IMR-90 (cell line): Measurements from ENCODE around the gene SNAPC4. TPM values are rescaled to one million over a fixed set of nuclear protein-coding genes. Genes with fewer than 3 reads are reported as not detected.
A peak's percentile ranks its signal among the peaks of the same experiment; 100 is the strongest.

Experiments
- ATAC-seq: fragments of 200-7000 bp; cut with Tn5 transposase; 2 replicates; pipeline ENCODE4 v1.9.1; 2020; ENCODE audit warnings: low read depth, mild to moderate bottlenecking, moderate library complexity
- BruUV-seq: library from RNA; stranded (reverse); fragments of 400-500 nt; replicated peaks from 2 replicates; lab custom pipeline; 2021; lab: Mats Ljungman, UMichigan
- CTCF ChIA-PET: fragments of 300-600 bp; formaldehyde crosslinking; extraction: SDS; loops from one replicate; lab custom pipeline; 2021; ENCODE audit warnings: antibody characterized with exemption; lab: Yijun Ruan, JAX
- POLR2A ChIA-PET: fragments of 300-600 bp; sonication (Branson Sonifier 250); formaldehyde crosslinking; loops from one replicate; lab custom pipeline; 2022; ENCODE audit warnings: antibody characterized with exemption; ENCODE audit not compliant: unreplicated experiment; lab: Charles Lee
- DNase-seq: peaks from one replicate; pipeline ENCODE4 v3.0.0; 2013
- H2AFZ ChIP-seq: replicated peaks from 2 replicates; pipeline ENCODE3; 2013; ENCODE audit warnings: low read length, mild to moderate bottlenecking; ENCODE audit not compliant: poor library complexity
- H2AK5ac ChIP-seq: 2 replicates; pipeline ENCODE4 v1.6.1; 2013; ENCODE audit warnings: low read depth, low read length, inconsistent platforms
- H2AK9ac ChIP-seq: replicated peaks from 2 replicates; pipeline ENCODE3; 2013; ENCODE audit warnings: mild to moderate bottlenecking, low read depth, low read length, moderate library complexity; ENCODE audit not compliant: poor library complexity
- H2BK120ac ChIP-seq: 2 replicates; pipeline ENCODE4 v1.6.1; 2013; ENCODE audit warnings: low read depth, low read length, inconsistent platforms
- H2BK15ac ChIP-seq: 3 replicates; pipeline ENCODE4 v1.6.1; 2013; ENCODE audit warnings: low read depth, low read length, inconsistent platforms
- H2BK20ac ChIP-seq: 2 replicates; pipeline ENCODE4 v1.6.1; 2013; ENCODE audit warnings: low read depth, mild to moderate bottlenecking, inconsistent platforms, low read length, moderate library complexity
- H2BK5ac ChIP-seq: 2 replicates; pipeline ENCODE4 v1.6.1; 2013; ENCODE audit warnings: mild to moderate bottlenecking, low read depth, low read length, inconsistent platforms; ENCODE audit not compliant: poor library complexity, severe bottlenecking
- H3K14ac ChIP-seq: replicated peaks from 2 replicates; pipeline ENCODE4 v1.6.1; 2013; ENCODE audit warnings: low read depth, low read length, inconsistent platforms
- H3K18ac ChIP-seq: 2 replicates; pipeline ENCODE4 v1.6.1; 2013; ENCODE audit warnings: low read depth, low read length, control low read depth
- H3K23ac ChIP-seq: 2 replicates; pipeline ENCODE4 v1.6.1; 2013; ENCODE audit warnings: low read depth, low read length, inconsistent platforms
- H3K27ac ChIP-seq: 2 replicates; pipeline ENCODE4 v1.5.1; 2013; ENCODE audit warnings: mild to moderate bottlenecking, control low read depth, low read length; ENCODE audit not compliant: insufficient read depth
- H3K27me3 ChIP-seq: 2 replicates; pipeline ENCODE4 v1.6.1; 2013; ENCODE audit warnings: low read length; ENCODE audit not compliant: control insufficient read depth, insufficient read depth
- H3K36me3 ChIP-seq: 2 replicates; pipeline ENCODE4 v1.6.1; 2013; ENCODE audit warnings: low read length, mixed read lengths; ENCODE audit not compliant: control insufficient read depth, insufficient read depth
- H3K4ac ChIP-seq: 2 replicates; pipeline ENCODE4 v1.6.1; 2013; ENCODE audit warnings: low read depth, low read length, inconsistent platforms
- H3K4me1 ChIP-seq: 2 replicates; pipeline ENCODE4 v1.6.1; 2013; ENCODE audit warnings: low read length, mixed read lengths; ENCODE audit not compliant: control insufficient read depth, insufficient read depth
- H3K4me2 ChIP-seq: 2 replicates; pipeline ENCODE4 v1.6.1; 2013; ENCODE audit warnings: low read depth, mild to moderate bottlenecking, control low read depth, low read length, moderate library complexity
- H3K4me3 ChIP-seq: 2 replicates; pipeline ENCODE4 v1.5.1; 2013; ENCODE audit warnings: low read depth, mild to moderate bottlenecking, control low read depth, low read length, moderate library complexity; ENCODE audit not compliant: insufficient read depth
- H3K56ac ChIP-seq: 2 replicates; pipeline ENCODE4 v1.6.1; 2013; ENCODE audit warnings: low read length, inconsistent platforms; ENCODE audit not compliant: insufficient read depth; ENCODE audit errors: extremely low read depth
- H3K79me1 ChIP-seq, 2 experiments: 2 replicates each; pipeline ENCODE4 v1.6.1; 2013; ENCODE audit warnings: low read length in 2 of 2, inconsistent platforms in 1 of 2, low read depth in 1 of 2
- H3K9ac ChIP-seq: 2 replicates; pipeline ENCODE4 v1.6.1; 2013; ENCODE audit warnings: low read depth, low read length, control low read depth
- H3K9me1 ChIP-seq: 2 replicates; pipeline ENCODE4 v1.6.1; 2013; ENCODE audit warnings: low read length, inconsistent platforms; ENCODE audit not compliant: insufficient read depth
- H3K9me3 ChIP-seq: 2 replicates; pipeline ENCODE4 v1.6.1; 2013; ENCODE audit warnings: low read length; ENCODE audit not compliant: control insufficient read depth, insufficient read depth
- H4K20me1 ChIP-seq: 2 replicates; pipeline ENCODE4 v1.6.1; 2013; ENCODE audit warnings: low read length, inconsistent platforms; ENCODE audit not compliant: insufficient read depth
- H4K5ac ChIP-seq: 2 replicates; pipeline ENCODE4 v1.6.1; 2013; ENCODE audit warnings: mild to moderate bottlenecking, low read depth, low read length, control low read depth
- H4K8ac ChIP-seq, 2 experiments: 2 replicates each; pipeline ENCODE4 v1.6.1; 2013; ENCODE audit warnings: low read depth in 2 of 2, low read length in 2 of 2, control low read depth in 1 of 2, inconsistent platforms in 1 of 2
- H4K91ac ChIP-seq: 2 replicates; pipeline ENCODE4 v1.6.1; 2013; ENCODE audit warnings: low read depth, low read length, inconsistent platforms; ENCODE audit not compliant: insufficient read depth
- BHLHE40 ChIP-seq: fragments of 150-350 bp; IDR thresholded peaks from 2 replicates; pipeline ENCODE4 v1.6.1; 2016; ENCODE audit warnings: mild to moderate bottlenecking, low read depth, low read length
- CEBPB ChIP-seq: IDR thresholded peaks from 2 replicates; pipeline ENCODE4 v1.6.1; 2012; ENCODE audit warnings: low read depth, low read length, improper control_type of control experiment
- CHD1 ChIP-seq: IDR thresholded peaks from 2 replicates; pipeline ENCODE4 v1.6.1; 2012; ENCODE audit warnings: low read depth, low read length, improper control_type of control experiment
- CTCF ChIP-seq: conservative IDR thresholded peaks from 2 replicates; pipeline ENCODE4 v1.5.1; 2012; ENCODE audit warnings: mild to moderate bottlenecking, low read depth, low read length, improper control_type of control experiment
- MAFK ChIP-seq: IDR thresholded peaks from 2 replicates; pipeline ENCODE4 v1.6.1; 2012; ENCODE audit warnings: low read depth, low read length, improper control_type of control experiment
- MAZ ChIP-seq: IDR thresholded peaks from 2 replicates; pipeline ENCODE4 v1.6.1; 2012; ENCODE audit warnings: low read depth, mild to moderate bottlenecking, low read length, improper control_type of control experiment, moderate library complexity, borderline replicate concordance
- MXI1 ChIP-seq: IDR thresholded peaks from 2 replicates; pipeline ENCODE4 v1.6.1; 2012; ENCODE audit warnings: low read depth, mild to moderate bottlenecking, low read length, moderate library complexity, borderline replicate concordance
- NFE2L2 ChIP-seq: fragments of 150-350 bp; IDR thresholded peaks from 2 replicates; pipeline ENCODE4 v1.6.1; 2016; ENCODE audit warnings: low read depth, mild to moderate bottlenecking, low read length
- POLR2A ChIP-seq: IDR thresholded peaks from 2 replicates; pipeline ENCODE4 v1.6.1; 2012; ENCODE audit warnings: mild to moderate bottlenecking, low read depth, low read length
- RAD21 ChIP-seq: IDR thresholded peaks from 2 replicates; pipeline ENCODE4 v1.6.1; 2012; ENCODE audit warnings: low read length, improper control_type of control experiment
- RCOR1 ChIP-seq: IDR thresholded peaks from 2 replicates; pipeline ENCODE4 v1.6.1; 2012; ENCODE audit warnings: mild to moderate bottlenecking, low read length, improper control_type of control experiment; ENCODE audit not compliant: insufficient replicate concordance
- SMC3 ChIP-seq: fragments of 150-350 bp; IDR thresholded peaks from 2 replicates; pipeline ENCODE4 v1.6.1; 2016; ENCODE audit warnings: low read depth, mild to moderate bottlenecking, antibody characterized with exemption, low read length, moderate library complexity
- USF2 ChIP-seq: fragments of 150-350 bp; IDR thresholded peaks from 2 replicates; pipeline ENCODE4 v1.6.1; 2017; ENCODE audit warnings: mild to moderate bottlenecking, antibody characterized with exemption, low read length, low read depth
- WGBS, 2 experiments: methylation state at CpG; one replicate each; pipeline versions ENCODE4 v1.1.5 to v1.1.7; 2013; ENCODE audit warnings: missing lambda C conversion rate in 2 of 2; ENCODE audit not compliant: insufficient read length in 1 of 2; ENCODE audit errors: extremely low coverage in 2 of 2; 5-methylcytosine and 5-hydroxymethylcytosine counted together
- dilution Hi-C: fragments of 300-500 bp; cut with HindIII; formaldehyde crosslinking; loops from one replicate; pipeline ENCODE4 v1.14.3; 2018; ENCODE audit warnings: low sequenced_read_pairs; ENCODE audit not compliant: unreplicated experiment
- in situ Hi-C: fragments of 300-500 bp; cut with MboI; formaldehyde crosslinking; loops from 3 replicates; pipeline ENCODE4 v1.14.3; 2019; ENCODE audit warnings: low sequenced_read_pairs, inconsistent platforms, mixed read lengths
- intact Hi-C: fragments of 100-400 bp; cut with micrococcal nuclease; formaldehyde crosslinking; loops from 2 replicates; pipeline ENCODE4 v1.10.0; 2022
- polyA plus RNA-seq, 3 experiments: library from polyadenylated mRNA; depleted of rRNA; stranded (reverse); fragments of >200 nt; gene quantifications; 2 replicates each; pipeline ENCODE4 v1.2.3, GENCODE V29; 2012; ENCODE audit warnings: low replicate concordance in 1 of 3
- total RNA-seq: library from RNA; depleted of rRNA; stranded (reverse); fragments of >200 nt; gene quantifications from 2 replicates; pipeline ENCODE4 v1.2.3, GENCODE V29; 2012
- TF ChIP-seq, protein P1 (sequence below): fragments of 150-350 bp; IDR thresholded peaks from 2 replicates; pipeline ENCODE4 v1.6.1; 2016; ENCODE audit warnings: low read depth, mild to moderate bottlenecking, low read length, moderate library complexity, borderline replicate concordance

The SNAPC4 gene
- total and polyA plus RNA-seq, 2 of the 4 experiments (the other 2 are of a cell fraction), result 2.5 to 6.5 TPM

- H3K9me1 ChIP-seq, result peaks cover 5% of the 10 kb centered on the region
- in situ Hi-C loops (no loop called here), intact Hi-C loops (no loop called here), dilution Hi-C loops (no loop called here)
- 85% methylated on average over 20 of the region's 54 CpGs; no CpG with 5 or more reads in 1 of the 2 experiments for WGBS, 2 experiments
- POLR2A ChIA-PET, result no interaction called here
- H3K9ac ChIP-seq, result no peak overlapping the region
- no peak overlapping the region for H3K18ac ChIP-seq
- H4K91ac ChIP-seq, result no peak overlapping the region
- peaks cover 0 to 45% of the 10 kb centered on the region in 2 experiments; a peak in 2 of 4 replicates for H3K79me1 ChIP-seq
- H4K20me1 ChIP-seq, result peaks cover 34% of the 10 kb centered on the region
- H2AFZ ChIP-seq, result no peak overlapping the region
- H3K9me3 ChIP-seq, result no peaks in the 10 kb centered on the region
- H3K4ac ChIP-seq, result no peak overlapping the region
- no peak overlapping the region for H2AK5ac ChIP-seq
- DNase-seq, result no peak
- no peak overlapping the region for H4K8ac ChIP-seq
- no peak overlapping the region for H2BK5ac ChIP-seq
- H3K23ac ChIP-seq, result no peak overlapping the region
- H3K14ac ChIP-seq, result no peak overlapping the region
- peak overlapping the region; percentile 67 for H2AK9ac ChIP-seq
- no TSS peak for BruUV-seq
- H3K36me3 ChIP-seq, result peaks cover 60% of the 10 kb centered on the region
- no peak overlapping the region for H3K4me3 ChIP-seq
- peaks cover 29% of the 10 kb centered on the region for H3K4me1 ChIP-seq
- CTCF ChIA-PET, result no interaction called here
- no peak for ATAC-seq
- no peak overlapping the region for H4K5ac ChIP-seq
- H2BK20ac ChIP-seq, result no peak overlapping the region
- no peak overlapping the region for H3K56ac ChIP-seq
- H2BK120ac ChIP-seq, result no peak overlapping the region
- no peak overlapping the region for H2BK15ac ChIP-seq
- H3K27me3 ChIP-seq, result no peaks in the 10 kb centered on the region
- no peak overlapping the region for H3K4me2 ChIP-seq
- no peak overlapping the region; the same call in 1 of the 2 replicates for H3K27ac ChIP-seq
- TF ChIP-seq CHD1 (no peak), MAFK (no peak), BHLHE40 (no peak), SMC3 (no peak), RCOR1 (no peak), CTCF (no peak), USF2 (no peak), POLR2A (no peak), MXI1 (no peak), CEBPB (no peak), NFE2L2 (no peak), RAD21 (no peak), MAZ (no peak)
- TF ChIP-seq, protein P1, sequence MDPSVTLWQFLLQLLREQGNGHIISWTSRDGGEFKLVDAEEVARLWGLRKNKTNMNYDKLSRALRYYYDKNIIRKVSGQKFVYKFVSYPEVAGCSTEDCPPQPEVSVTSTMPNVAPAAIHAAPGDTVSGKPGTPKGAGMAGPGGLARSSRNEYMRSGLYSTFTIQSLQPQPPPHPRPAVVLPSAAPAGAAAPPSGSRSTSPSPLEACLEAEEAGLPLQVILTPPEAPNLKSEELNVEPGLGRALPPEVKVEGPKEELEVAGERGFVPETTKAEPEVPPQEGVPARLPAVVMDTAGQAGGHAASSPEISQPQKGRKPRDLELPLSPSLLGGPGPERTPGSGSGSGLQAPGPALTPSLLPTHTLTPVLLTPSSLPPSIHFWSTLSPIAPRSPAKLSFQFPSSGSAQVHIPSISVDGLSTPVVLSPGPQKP, result no peak
Observed at GRCh38 chr9:136355616-136356557, 44.1 kb downstream of the SNAPC4 start.
